Kidney tubule cell (primary cell): Measurements from ENCODE around the gene GTF3C5.
"Not testable (repeated sequence)": the region's sequence is repeated elsewhere in the genome, so short reads cannot be mapped to it uniquely, and the experiment has no call there.

Experiments used
- DNase-seq: peaks from one replicate; pipeline ENCODE4 v3.0.0-alpha.2; 2018; ENCODE audit warnings: low spot score

Gene GTF3C5

DNA sequence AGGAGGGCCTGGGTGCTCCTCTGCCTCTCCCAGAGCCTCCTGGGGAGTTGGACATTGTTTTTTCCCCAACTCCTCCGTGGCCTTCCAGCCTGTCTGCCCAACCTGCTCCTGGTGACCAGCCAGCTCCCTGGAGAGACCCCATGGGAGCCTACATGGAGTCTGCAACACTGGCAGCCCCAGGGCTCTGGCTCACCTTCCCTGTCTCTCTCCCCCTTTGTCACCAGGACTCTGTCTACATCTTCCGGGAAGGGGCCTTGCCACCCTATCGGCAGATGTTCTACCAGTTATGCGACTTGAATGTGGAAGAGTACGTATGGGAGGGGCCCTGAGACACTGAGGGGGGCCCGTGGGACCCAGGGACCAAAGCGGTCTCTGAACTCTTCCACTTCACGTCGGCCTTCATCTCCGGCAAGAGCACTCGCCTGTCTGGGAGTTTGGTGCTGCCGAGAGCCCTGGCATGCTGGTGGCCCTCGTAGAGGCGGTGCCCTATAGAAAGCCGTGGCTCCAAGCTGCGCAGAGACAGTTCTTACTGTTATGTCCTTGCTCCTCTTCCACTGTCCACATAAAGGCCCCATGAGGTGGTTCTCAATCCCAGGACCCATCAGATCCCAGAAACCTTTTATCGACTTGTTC lies 25.1 kb downstream of the GTF3C5 start:
- DNase-seq, result no peak

DNA sequence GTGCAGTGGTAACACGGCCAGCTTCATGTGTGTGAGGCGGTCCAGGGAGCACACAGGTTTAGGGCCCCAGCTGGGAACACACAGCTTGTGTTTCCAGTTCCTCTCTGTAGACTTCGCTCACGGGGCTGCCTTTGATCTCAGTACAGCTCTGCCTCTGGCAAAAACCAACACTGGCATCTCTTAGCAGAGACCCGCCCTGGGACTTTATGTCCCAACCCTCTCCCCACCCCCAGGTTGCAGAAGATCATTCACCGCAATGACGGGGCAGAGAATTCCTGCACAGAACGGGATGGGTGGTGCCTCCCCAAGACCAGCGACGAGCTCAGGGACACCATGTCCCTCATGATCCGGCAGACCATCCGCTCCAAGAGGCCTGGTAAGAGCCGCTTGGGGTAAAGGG lies 25.7 kb downstream of the GTF3C5 start:
- no peak for DNase-seq

DNA sequence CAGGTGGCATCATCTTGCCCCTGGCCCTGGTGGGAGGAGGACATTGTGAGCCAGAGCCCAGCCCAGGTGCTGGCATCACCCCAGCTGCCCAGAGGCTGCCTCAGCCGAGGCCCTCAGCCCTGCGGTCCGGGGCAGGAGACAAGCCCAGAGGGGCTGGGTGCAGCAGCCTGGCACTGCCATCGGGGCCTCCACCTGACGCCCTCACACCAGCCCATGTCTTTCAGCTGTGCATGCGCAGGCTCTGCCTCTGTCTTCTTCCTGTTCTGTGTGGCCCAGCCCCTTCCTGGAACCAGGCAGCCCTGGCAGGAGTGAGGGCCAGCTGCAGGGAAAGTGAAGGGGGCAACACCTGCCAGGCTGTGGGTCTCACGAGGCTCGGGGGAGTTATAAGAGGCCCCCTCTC lies 26.2 kb downstream of the GTF3C5 start:
- no peak for DNase-seq

DNA sequence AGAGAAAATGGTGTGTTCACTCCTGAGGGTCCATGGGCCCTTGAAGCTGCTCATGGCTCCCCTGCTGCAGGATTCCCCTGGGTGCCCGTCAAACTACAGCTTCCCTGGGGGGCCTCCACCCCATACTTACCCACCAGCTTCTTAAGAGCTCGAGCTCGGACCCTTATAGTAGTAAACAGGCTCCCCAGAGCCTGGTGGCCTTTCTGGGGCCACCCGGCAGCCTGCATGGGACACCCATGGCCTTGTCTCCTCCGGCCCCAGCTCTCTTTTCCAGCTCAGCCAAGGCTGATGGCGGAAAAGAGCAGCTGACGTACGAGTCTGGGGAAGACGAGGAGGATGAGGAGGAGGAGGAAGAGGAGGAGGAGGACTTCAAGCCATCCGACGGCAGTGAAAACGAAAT lies 26.8 kb downstream of the GTF3C5 start:
- no peak for DNase-seq

DNA sequence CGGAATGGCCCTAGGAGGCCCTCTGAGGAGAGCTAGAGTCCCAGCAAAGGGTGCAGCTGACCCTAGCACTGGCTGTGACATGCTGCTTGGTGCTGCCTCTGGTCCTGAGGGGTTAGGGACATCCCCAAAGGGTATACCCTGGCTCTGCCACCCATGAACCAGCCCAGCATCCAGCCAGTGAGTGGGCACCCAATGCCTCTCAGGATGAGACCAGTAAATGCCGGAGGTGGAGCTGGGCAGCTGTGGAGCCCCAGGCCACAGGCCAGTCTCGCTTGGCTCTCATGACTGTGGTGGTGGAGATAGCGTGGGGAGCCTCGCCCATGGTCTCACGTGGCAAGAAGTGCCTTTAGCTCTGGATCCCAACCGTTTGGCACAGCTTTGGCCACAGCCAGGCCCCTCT lies 27.3 kb downstream of the GTF3C5 start:
- no peak for DNase-seq

DNA sequence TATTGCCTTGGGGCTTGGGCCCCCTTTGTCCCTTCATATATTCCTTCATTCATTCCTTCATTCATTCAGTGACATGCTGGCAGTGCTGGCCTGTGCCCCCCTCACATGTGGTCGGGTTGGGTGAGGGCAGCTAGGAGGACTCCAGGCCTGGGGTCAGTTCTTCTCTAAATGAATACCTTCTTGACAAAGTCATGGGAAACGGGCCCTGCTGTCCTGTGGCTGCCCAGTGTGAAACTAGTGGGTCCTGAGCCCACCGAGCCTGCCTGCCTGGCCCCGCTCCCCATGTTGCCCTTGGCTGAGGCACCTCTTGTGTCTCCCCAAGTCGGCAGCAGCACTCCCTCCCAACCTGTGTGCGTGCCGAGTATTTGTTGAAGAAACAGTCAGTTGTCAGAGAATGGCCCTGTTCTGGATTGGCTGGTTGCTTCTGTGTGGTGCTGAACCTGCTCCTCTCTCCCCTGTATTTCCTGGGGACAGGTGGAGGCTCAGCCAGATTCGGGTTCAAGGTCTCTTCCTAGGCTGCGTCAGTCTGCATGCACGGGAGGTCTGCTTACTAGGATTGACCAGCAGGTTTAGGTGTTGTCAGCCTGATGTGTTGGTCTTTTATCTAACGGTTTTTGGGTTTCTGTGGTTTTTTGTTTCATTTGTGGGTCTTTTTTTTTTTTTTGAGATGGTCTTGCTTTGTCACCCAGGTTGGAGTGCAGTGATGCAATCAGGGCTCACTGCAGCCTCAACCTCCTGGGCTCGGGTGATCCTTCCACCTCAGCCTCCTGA lies 27.9 kb downstream of the GTF3C5 start:
- DNase-seq, result no peak

DNA sequence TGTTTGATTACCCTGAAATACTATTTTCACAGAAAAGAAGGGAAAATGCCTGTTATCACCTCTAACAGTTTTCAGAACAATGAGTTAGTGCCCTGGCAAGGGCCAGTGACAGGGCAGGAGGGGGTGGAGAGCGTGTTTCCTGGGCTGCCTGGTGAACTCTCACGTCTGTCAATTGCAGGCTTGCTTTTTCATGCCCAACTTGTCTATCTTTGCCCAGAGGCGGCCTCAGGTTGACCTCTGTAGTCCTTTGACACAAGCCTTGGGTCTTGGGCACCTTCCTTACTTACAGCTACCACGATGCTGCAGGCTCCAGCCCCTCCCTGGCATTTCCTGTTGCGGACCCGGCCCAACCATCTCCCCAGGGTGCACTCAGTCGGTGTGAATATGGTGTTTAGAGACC lies 28.8 kb downstream of the GTF3C5 start:
- no peak for DNase-seq

DNA sequence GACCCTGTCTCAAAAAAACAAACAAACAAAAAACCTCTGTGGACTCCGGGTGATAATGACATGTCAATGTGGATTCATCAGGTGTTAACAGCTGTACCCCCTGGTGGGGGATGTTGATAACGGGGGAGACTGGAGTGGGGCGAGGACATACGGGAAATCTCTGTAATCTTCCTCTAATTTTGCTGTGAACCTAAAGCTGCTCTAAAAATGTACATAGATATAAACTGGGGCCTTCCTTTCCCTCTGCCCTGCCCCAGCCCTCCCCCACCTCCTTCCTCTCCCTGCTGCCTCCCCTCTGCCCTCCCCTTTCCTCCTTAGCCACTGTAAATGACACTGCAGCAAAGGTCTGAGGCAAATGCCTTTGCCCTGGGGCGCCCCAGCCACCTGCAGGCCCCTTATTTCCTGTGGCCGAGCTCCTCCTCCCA lies 29.6 kb downstream of the GTF3C5 start:
- no peak for DNase-seq

DNA sequence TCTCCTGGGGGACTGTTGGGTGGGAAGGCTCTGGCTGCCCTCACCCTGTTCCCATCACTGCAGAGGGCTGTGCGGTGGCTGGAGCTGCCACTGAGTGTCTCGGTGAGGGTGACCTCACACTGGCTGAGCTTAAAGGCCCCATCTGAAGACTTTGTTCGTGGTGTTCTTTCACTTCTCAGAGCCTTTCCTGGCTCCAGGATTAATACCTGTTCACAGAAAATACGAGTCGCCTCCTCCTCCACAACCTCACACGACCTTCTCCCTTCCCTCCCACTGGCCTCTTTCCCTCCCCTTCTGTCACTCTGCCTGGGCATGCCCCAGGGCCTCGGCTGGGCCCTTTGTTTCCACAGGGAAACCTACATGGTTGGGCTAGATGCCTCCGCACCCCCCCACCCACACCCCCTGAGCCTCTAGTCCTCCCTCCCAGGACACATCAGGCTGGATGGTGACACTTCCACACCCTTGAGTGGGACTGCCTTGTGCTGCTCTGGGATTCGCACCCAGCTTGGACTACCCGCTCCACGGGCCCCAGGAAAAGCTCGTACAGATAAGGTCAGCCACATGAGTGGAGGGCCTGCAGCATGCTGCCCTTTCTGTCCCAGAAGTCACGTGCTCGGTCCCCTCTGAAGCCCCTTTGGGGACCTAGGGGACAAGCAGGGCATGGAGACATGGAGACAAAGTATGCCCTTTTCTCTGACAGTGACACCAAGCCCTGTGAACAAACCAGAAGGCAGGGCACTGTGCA lies 30.4 kb downstream of the GTF3C5 start:
- DNase-seq, result not testable (repeated sequence)

DNA sequence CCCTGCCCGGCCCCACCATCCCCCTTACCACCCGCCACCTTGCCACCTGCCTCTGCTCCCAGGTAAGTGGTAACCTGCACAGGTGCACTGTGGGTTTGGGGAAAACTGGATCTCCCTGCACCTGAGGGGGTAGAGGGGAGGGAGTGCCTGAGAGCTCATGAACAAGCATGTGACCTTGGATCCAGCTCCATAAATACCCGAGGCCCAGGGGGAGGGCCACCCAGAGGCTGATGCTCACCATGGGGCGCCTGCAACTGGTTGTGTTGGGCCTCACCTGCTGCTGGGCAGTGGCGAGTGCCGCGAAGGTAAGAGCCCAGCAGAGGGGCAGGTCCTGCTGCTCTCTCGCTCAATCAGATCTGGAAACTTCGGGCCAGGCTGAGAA lies 31.0 kb downstream of the GTF3C5 start, which contains the start of gene CEL:
Gene CEL (plus strand): TSS at position 218 of the 382 bp plus-strand sequence. CDS start 22 bp downstream, at position 240.
- not testable (repeated sequence) for DNase-seq

DNA sequence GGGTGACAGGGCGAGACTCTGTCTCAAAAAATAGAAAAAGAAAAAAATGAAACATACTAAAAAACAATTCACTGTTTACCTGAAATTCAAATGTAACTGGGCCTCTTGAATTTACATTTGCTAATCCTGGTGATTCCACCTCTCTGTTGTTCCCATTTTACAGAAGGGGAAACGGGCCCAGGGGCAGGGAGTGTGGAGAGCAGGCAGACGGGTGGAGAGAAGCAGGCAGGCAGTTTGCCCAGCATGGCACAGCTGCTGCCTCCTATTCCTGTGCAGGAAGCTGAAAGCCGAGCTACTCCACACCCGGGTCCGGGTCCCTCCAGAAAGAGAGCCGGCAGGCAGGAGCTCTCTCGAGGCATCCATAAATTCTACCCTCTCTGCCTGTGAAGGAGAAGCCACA lies 31.8 kb downstream of the GTF3C5 start:
- DNase-seq, result not testable (repeated sequence)

DNA sequence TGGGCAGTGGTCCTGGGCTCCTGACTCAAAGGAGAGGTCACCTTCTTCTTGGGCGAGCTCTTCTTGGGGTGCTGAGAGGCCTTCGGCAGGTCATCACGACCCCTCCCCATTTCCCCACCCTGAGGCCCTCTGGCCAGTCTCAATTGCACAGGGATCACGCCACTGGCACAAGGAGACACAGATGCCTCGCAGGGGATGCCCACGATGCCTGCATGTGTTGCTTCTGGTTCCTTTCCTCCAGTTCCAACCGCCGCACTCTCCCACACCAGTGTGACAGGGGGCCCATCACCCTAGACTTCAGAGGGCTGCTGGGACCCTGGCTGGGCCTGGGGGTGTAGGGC lies 32.3 kb downstream of the GTF3C5 start:
- DNase-seq, result no peak

DNA sequence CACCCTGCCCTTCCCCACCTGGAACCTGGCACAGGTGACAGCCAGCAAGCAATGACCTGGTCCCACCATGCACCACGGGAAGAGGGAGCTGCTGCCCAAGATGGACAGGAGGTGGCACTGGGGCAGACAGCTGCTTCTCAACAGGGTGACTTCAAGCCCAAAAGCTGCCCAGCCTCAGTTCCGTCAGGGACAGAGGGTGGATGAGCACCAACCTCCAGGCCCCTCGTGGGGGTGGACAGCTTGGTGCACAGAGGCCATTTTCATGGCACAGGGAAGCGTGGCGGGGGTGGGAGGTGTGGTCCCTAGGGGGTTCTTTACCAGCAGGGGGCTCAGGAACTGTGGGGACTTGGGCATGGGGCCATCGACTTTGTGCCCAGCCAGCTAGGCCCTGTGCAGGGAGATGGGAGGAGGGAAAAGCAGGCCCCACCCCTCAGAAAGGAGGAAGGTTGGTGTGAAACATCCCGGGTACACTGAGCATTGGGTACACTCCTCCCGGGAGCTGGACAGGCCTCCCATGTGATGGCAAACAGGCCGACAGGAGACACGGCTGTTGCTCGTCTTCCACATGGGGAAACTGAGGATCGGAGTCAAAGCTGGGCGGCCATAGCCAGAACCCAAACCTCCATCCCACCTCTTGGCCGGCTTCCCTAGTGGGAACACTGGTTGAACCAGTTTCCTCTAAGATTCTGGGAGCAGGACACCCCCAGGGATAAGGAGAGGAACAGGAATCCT lies 32.9 kb downstream of the GTF3C5 start:
- DNase-seq, result no peak

DNA sequence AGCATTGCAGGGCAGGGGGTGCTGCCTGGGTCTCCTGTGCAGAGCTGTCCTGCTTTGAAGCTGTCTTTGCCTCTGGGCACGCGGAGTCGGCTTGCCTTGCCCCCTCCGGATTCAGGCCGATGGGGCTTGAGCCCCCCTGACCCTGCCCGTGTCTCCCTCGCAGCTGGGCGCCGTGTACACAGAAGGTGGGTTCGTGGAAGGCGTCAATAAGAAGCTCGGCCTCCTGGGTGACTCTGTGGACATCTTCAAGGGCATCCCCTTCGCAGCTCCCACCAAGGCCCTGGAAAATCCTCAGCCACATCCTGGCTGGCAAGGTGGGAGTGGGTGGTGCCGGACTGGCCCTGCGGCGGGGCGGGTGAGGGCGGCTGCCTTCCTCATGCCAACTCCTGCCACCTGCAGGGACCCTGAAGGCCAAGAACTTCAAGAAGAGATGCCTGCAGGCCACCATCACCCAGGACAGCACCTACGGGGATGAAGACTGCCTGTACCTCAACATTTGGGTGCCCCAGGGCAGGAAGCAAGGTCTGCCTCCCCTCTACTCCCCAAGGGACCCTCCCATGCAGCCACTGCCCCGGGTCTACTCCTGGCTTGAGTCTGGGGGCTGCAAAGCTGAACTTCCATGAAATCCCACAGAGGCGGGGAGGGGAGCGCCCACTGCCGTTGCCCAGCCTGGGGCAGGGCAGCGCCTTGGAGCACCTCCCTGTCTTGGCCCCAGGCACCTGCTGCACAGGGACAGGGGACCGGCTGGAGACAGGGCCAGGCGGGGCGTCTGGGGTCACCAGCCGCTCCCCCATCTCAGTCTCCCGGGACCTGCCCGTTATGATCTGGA lies 33.7 kb downstream of the GTF3C5 start:
- DNase-seq, result no peak

DNA sequence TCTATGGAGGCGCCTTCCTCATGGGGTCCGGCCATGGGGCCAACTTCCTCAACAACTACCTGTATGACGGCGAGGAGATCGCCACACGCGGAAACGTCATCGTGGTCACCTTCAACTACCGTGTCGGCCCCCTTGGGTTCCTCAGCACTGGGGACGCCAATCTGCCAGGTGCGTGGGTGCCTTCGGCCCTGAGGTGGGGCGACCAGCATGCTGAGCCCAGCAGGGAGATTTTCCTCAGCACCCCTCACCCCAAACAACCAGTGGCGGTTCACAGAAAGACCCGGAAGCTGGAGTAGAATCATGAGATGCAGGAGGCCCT lies 34.2 kb downstream of the GTF3C5 start:
- DNase-seq, result no peak

DNA sequence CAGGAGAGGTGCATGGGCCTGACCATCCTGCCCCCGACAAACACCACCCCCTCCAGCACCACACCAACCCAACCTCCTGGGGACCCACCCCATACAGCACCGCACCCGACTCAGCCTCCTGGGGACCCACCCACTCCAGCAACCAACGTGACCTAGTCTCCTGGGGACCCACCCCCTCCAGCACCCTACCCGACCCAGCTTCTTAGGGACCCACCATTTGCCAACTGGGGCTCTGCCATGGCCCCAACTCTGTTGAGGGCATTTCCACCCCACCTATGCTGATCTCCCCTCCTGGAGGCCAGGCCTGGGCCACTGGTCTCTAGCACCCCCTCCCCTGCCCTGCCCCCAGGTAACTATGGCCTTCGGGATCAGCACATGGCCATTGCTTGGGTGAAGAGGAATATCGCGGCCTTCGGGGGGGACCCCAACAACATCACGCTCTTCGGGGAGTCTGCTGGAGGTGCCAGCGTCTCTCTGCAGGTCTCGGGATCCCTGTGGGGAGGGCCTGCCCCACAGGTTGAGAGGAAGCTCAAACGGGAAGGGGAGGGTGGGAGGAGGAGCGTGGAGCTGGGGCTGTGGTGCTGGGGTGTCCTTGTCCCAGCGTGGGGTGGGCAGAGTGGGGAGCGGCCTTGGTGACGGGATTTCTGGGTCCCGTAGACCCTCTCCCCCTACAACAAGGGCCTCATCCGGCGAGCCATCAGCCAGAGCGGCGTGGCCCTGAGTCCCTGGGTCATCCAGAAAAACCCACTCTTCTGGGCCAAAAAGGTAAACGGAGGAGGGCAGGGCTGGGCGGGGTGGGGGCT lies 35.6 kb downstream of the GTF3C5 start:
- no peak for DNase-seq

DNA sequence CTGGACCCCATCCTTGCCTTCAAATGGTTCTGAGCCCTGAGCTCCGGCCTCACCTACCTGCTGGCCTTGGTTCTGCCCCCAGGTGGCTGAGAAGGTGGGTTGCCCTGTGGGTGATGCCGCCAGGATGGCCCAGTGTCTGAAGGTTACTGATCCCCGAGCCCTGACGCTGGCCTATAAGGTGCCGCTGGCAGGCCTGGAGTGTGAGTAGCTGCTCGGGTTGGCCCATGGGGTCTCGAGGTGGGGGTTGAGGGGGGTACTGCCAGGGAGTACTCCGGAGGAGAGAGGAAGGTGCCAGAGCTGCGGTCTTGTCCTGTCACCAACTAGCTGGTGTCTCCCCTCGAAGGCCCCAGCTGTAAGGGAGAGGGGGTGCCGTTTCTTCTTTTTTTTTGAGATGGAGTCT lies 36.2 kb downstream of the GTF3C5 start:
- DNase-seq, result no peak

DNA sequence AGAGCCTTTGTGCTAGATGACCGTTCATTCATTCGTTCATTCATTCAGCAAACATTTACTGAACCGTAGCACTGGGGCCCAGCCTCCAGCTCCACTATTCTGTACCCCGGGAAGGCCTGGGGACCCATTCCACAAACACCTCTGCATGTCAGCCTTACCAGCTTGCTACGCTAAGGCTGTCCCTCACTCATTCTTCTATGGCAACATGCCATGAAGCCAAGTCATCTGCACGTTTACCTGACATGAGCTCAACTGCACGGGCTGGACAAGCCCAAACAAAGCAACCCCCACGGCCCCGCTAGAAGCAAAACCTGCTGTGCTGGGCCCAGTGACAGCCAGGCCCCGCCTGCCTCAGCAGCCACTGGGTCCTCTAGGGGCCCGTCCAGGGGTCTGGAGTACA lies 37.0 kb downstream of the GTF3C5 start:
- DNase-seq, result no peak

DNA sequence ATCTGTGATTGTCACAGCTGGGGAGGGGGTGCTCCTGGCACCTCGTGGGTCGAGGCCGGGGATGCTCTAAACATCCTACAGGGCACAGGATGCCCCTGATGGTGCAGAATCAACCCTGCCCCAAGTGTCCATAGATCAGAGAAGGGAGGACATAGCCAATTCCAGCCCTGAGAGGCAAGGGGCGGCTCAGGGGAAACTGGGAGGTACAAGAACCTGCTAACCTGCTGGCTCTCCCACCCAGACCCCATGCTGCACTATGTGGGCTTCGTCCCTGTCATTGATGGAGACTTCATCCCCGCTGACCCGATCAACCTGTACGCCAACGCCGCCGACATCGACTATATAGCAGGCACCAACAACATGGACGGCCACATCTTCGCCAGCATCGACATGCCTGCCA lies 37.6 kb downstream of the GTF3C5 start:
- not testable (repeated sequence) for DNase-seq

DNA sequence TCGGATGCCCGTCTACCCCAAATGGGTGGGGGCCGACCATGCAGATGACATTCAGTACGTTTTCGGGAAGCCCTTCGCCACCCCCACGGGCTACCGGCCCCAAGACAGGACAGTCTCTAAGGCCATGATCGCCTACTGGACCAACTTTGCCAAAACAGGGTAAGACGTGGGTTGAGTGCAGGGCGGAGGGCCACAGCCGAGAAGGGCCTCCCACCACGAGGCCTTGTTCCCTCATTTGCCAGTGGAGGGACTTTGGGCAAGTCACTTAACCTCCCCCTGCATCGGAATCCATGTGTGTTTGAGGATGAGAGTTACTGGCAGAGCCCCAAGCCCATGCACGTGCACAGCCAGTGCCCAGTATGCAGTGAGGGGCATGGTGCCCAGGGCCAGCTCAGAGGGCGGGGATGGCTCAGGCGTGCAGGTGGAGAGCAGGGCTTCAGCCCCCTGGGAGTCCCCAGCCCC lies 39.7 kb downstream of the GTF3C5 start:
- DNase-seq, result not testable (repeated sequence)

DNA sequence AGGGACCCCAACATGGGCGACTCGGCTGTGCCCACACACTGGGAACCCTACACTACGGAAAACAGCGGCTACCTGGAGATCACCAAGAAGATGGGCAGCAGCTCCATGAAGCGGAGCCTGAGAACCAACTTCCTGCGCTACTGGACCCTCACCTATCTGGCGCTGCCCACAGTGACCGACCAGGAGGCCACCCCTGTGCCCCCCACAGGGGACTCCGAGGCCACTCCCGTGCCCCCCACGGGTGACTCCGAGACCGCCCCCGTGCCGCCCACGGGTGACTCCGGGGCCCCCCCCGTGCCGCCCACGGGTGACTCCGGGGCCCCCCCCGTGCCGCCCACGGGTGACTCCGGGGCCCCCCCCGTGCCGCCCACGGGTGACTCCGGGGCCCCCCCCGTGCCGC lies 40.2 kb downstream of the GTF3C5 start:
- DNase-seq, result not testable (repeated sequence)
